ENCODE data around the gene PKNOX1. TPM values are rescaled to one million over a fixed set of nuclear protein-coding genes. Genes with fewer than 3 reads are reported as not detected.
"Not testable (repeated sequence)": the region's sequence is repeated elsewhere in the genome, so short reads cannot be mapped to it uniquely, and the experiment has no call there.

Gene PKNOX1
- polyA plus RNA-seq, 3 donors: 9.2 to 11.8 (median 9.9) TPM

GRCh38 chr21:43042169-43042568, 67.8 kb downstream of the PKNOX1 start:
- H3K4me2 ChIP-seq (replicated peaks; ENCODE audit: extremely low read depth, low read length, poor library complexity, severe bottlenecking); H2AFZ ChIP-seq (ENCODE audit: insufficient read depth, low read depth, low read length, poor library complexity, severe bottlenecking); H3K9me3 ChIP-seq (replicated peaks in 1 of 2; ENCODE audit: control insufficient read depth in 1 of 2, insufficient read depth in 1 of 2, low read length in 2 of 2); DNase-seq; H3K79me2 ChIP-seq (ENCODE audit: insufficient read depth, low read length); H3K9ac ChIP-seq (ENCODE audit: insufficient read depth, low read length, poor library complexity, severe bottlenecking); H4K20me1 ChIP-seq (ENCODE audit: insufficient read depth, low read length); H3K27me3 ChIP-seq (ENCODE audit: control insufficient read depth in 2 of 2, insufficient read depth in 2 of 2, low read length in 2 of 2); H3K27ac Mint-ChIP-seq; H3K4me3 Mint-ChIP-seq; intact Hi-C loops (cut with micrococcal nuclease); H3K4me3 ChIP-seq (replicated peaks in 1 of 3; ENCODE audit: low read depth in 2 of 3, low read length in 3 of 3); H3K27ac ChIP-seq (ENCODE audit: low read depth in 1 of 2, low read length in 2 of 2); H3K27me3 Mint-ChIP-seq (ENCODE audit: low read depth in 3 of 3); H3K9me3 Mint-ChIP-seq; H3K4me1 ChIP-seq (ENCODE audit: control insufficient read depth in 1 of 2, insufficient read depth in 2 of 2, low read length in 2 of 2); H3K36me3 Mint-ChIP-seq; H3K4me1 Mint-ChIP-seq; H3K36me3 ChIP-seq (replicated peaks in 1 of 2; ENCODE audit: control insufficient read depth in 1 of 2, insufficient read depth in 2 of 2, low read length in 2 of 2): not testable (repeated sequence)
- 100% methylated on average over 1 of the region's 5 CpGs for WGBS (ENCODE audit: insufficient coverage)

- H4K20me1 ChIP-seq (ENCODE audit: insufficient read depth, low read length): not testable (repeated sequence)
Measured at GRCh38 chr21:43043291-43043690, 68.9 kb downstream of the PKNOX1 start.

GRCh38 chr21:43044547-43044946, 70.2 kb downstream of the PKNOX1 start:
- H2AFZ ChIP-seq (ENCODE audit: insufficient read depth, low read depth, low read length, poor library complexity, severe bottlenecking); H3K4me2 ChIP-seq (replicated peaks; ENCODE audit: extremely low read depth, low read length, poor library complexity, severe bottlenecking); H3K4me1 Mint-ChIP-seq; H3K27ac ChIP-seq (ENCODE audit: low read depth in 1 of 2, low read length in 2 of 2); H3K4me3 Mint-ChIP-seq; H3K36me3 ChIP-seq (replicated peaks in 1 of 2; ENCODE audit: control insufficient read depth in 1 of 2, insufficient read depth in 2 of 2, low read length in 2 of 2); H3K4me1 ChIP-seq (ENCODE audit: control insufficient read depth in 1 of 2, insufficient read depth in 2 of 2, low read length in 2 of 2); H4K20me1 ChIP-seq (ENCODE audit: insufficient read depth, low read length); H3K4me3 ChIP-seq (replicated peaks in 1 of 3; ENCODE audit: low read depth in 2 of 3, low read length in 3 of 3); H3K9ac ChIP-seq (ENCODE audit: insufficient read depth, low read length, poor library complexity, severe bottlenecking); H3K27ac Mint-ChIP-seq; H3K9me3 ChIP-seq (replicated peaks in 1 of 2; ENCODE audit: control insufficient read depth in 1 of 2, insufficient read depth in 1 of 2, low read length in 2 of 2); H3K9me3 Mint-ChIP-seq; H3K79me2 ChIP-seq (ENCODE audit: insufficient read depth, low read length); H3K27me3 ChIP-seq (ENCODE audit: control insufficient read depth in 2 of 2, insufficient read depth in 2 of 2, low read length in 2 of 2); H3K27me3 Mint-ChIP-seq (ENCODE audit: low read depth in 3 of 3); DNase-seq; intact Hi-C loops (cut with micrococcal nuclease); H3K36me3 Mint-ChIP-seq: not testable (repeated sequence)
- WGBS (ENCODE audit: insufficient coverage): 94% methylated on average over 3 of the region's 14 CpGs

More at GRCh38 chr21:43043291-43043690, 68.9 kb downstream of the PKNOX1 start:
- H3K36me3 ChIP-seq (replicated peaks in 1 of 2; ENCODE audit: control insufficient read depth in 1 of 2, insufficient read depth in 2 of 2, low read length in 2 of 2); H3K9me3 ChIP-seq (replicated peaks in 1 of 2; ENCODE audit: control insufficient read depth in 1 of 2, insufficient read depth in 1 of 2, low read length in 2 of 2); H3K4me3 Mint-ChIP-seq; H3K4me3 ChIP-seq (replicated peaks in 1 of 3; ENCODE audit: low read depth in 2 of 3, low read length in 3 of 3); H3K4me1 Mint-ChIP-seq; H3K79me2 ChIP-seq (ENCODE audit: insufficient read depth, low read length); intact Hi-C loops (cut with micrococcal nuclease); H3K27ac Mint-ChIP-seq; H3K4me1 ChIP-seq (ENCODE audit: control insufficient read depth in 1 of 2, insufficient read depth in 2 of 2, low read length in 2 of 2); DNase-seq; H3K9ac ChIP-seq (ENCODE audit: insufficient read depth, low read length, poor library complexity, severe bottlenecking); H3K27me3 Mint-ChIP-seq (ENCODE audit: low read depth in 3 of 3); H3K36me3 Mint-ChIP-seq; H3K27ac ChIP-seq (ENCODE audit: low read depth in 1 of 2, low read length in 2 of 2); H2AFZ ChIP-seq (ENCODE audit: insufficient read depth, low read depth, low read length, poor library complexity, severe bottlenecking); H3K4me2 ChIP-seq (replicated peaks; ENCODE audit: extremely low read depth, low read length, poor library complexity, severe bottlenecking); H3K27me3 ChIP-seq (ENCODE audit: control insufficient read depth in 2 of 2, insufficient read depth in 2 of 2, low read length in 2 of 2); H3K9me3 Mint-ChIP-seq: not testable (repeated sequence)
- WGBS (ENCODE audit: insufficient coverage): 98% methylated on average over 4 of the region's 14 CpGs

- H3K4me3 ChIP-seq (replicated peaks in 1 of 3; ENCODE audit: low read depth in 2 of 3, low read length in 3 of 3); H3K9me3 ChIP-seq (replicated peaks in 1 of 2; ENCODE audit: control insufficient read depth in 1 of 2, insufficient read depth in 1 of 2, low read length in 2 of 2); H3K27me3 Mint-ChIP-seq (ENCODE audit: low read depth in 3 of 3); H3K4me1 ChIP-seq (ENCODE audit: control insufficient read depth in 1 of 2, insufficient read depth in 2 of 2, low read length in 2 of 2); H4K20me1 ChIP-seq (ENCODE audit: insufficient read depth, low read length); H2AFZ ChIP-seq (ENCODE audit: insufficient read depth, low read depth, low read length, poor library complexity, severe bottlenecking); H3K9me3 Mint-ChIP-seq; H3K36me3 Mint-ChIP-seq; DNase-seq; H3K4me1 Mint-ChIP-seq; H3K4me2 ChIP-seq (replicated peaks; ENCODE audit: extremely low read depth, low read length, poor library complexity, severe bottlenecking); H3K79me2 ChIP-seq (ENCODE audit: insufficient read depth, low read length); H3K27me3 ChIP-seq (ENCODE audit: control insufficient read depth in 2 of 2, insufficient read depth in 2 of 2, low read length in 2 of 2); H3K27ac ChIP-seq (ENCODE audit: low read depth in 1 of 2, low read length in 2 of 2); intact Hi-C loops (cut with micrococcal nuclease); H3K9ac ChIP-seq (ENCODE audit: insufficient read depth, low read length, poor library complexity, severe bottlenecking); H3K36me3 ChIP-seq (replicated peaks in 1 of 2; ENCODE audit: control insufficient read depth in 1 of 2, insufficient read depth in 2 of 2, low read length in 2 of 2): not testable (repeated sequence)
- WGBS (ENCODE audit: insufficient coverage): 0% methylated on average over 1 of the region's 17 CpGs
- H3K4me3 Mint-ChIP-seq: peak overlapping the region in 1 of 2 donors; percentile 69
- peak overlapping the region in 3 of 7 donors; percentile 20 to 83 (median 78) for H3K27ac Mint-ChIP-seq
Measured at GRCh38 chr21:43045165-43045875, 71.0 kb downstream of the PKNOX1 start.

Measured in CD14-positive monocyte (primary cell).